NCI-H345 (cell line): ENCODE results near the gene TOMM40.
"Not testable (repeated sequence)": the region's sequence is repeated elsewhere in the genome, so short reads cannot be mapped to it uniquely, and the experiment has no call there.

Source experiments
- DNase-seq: peaks from one replicate; lab custom pipeline; 2025; lab: John Stamatoyannopoulos, UW

The TOMM40 gene

GRCh38 chr19:44897835-44898234 is 6.8 kb downstream of the TOMM40 start:
- no peak for DNase-seq

DNA sequence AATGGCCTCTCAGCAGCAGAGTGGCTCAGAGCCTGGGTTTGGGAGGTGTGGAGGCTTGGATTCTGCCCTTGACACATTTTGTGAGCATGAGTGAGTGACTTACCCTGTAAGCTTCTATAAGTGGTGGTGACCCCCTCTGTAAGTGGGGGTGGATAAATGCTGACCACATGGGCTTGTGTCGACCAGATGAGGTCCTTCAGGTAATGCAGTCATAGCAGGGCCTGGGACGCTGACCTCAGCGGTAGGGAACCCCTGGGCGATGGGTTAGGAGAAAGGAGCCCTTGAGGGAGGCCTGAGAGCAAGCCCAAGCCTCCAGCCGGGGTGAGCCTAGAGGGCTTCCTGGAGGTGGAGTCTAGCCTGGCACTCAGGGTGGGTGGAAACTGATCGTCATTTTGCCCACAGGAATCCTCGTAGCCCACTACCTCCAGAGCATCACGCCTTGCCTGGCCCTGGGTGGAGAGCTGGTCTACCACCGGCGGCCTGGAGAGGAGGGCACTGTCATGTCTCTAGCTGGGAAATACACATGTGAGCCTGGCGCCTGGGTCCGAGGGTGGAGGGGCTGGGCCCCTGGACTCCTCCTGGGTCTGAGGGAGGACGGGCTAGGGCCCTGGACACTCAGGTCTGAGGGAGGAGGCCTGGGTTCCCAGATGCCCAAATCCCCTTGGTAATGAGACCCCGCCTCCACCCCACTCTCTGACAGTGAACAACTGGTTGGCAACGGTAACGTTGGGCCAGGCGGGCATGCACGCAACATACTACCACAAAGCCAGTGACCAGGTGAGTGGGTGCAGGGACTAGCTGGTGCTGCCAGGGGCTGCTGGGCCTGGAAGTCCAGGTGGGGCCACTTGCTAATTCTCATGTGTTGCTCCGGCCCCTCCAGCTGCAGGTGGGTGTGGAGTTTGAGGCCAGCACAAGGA is 9.5 kb downstream of the TOMM40 start:
- DNase-seq, result no peak

DNA sequence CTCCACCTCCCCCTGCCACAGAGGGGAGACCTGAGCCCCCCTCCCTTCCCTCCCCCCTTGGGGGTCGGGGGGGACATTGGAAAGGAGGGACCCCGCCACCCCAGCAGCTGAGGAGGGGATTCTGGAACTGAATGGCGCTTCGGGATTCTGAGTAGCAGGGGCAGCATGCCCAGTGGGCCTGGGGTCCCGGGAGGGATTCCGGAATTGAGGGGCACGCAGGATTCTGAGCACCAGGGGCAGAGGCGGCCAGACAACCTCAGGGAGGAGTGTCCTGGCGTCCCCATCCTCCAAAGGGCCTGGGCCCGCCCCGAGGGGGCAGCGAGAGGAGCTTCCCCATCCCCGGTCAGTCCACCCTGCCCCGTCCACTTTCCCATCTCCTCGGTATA is 12.2 kb downstream of the TOMM40 start:
- DNase-seq, result no peak

DNA sequence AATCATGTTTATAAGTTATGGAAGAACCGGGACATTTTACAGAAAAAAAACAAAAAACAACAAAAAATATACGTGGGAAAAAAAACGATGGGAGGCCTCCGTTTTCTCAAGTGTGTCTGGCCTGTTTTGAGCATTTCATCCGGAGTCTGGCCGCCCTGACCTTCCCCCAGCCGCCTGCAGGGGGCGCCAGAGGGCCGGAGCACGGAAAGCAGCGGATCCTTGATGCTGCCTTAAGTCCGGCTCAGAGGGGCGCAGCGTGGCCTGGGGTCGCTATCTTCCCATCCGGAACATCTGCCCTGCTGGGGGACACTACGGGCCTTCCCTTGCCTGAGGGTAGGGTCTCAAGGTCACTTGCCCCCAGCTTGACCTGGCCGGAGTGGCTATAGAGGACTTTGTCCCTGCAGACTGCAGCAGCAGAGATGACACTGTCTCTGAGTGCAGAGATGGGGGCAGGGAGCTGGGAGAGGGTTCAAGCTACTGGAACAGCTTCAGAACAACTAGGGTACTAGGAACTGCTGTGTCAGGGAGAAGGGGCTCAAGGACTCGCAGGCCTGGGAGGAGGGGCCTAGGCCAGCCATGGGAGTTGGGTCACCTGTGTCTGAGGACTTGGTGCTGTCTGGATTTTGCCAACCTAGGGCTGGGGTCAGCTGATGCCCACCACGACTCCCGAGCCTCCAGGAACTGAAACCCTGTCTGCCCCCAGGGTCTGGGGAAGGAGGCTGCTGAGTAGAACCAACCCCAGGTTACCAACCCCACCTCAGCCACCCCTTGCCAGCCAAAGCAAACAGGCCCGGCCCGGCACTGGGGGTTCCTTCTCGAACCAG is 12.8 kb downstream of the TOMM40 start:
- peak; percentile 24 for DNase-seq

DNA sequence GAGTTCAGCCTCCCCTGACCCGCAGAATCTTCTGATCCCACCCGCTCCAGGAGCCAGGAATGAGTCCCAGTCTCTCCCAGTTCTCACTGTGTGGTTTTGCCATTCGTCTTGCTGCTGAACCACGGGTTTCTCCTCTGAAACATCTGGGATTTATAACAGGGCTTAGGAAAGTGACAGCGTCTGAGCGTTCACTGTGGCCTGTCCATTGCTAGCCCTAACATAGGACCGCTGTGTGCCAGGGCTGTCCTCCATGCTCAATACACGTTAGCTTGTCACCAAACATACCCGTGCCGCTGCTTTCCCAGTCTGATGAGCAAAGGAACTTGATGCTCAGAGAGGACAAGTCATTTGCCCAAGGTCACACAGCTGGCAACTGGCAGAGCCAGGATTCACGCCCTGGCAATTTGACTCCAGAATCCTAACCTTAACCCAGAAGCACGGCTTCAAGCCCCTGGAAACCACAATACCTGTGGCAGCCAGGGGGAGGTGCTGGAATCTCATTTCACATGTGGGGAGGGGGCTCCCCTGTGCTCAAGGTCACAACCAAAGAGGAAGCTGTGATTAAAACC is 13.5 kb downstream of the TOMM40 start:
- DNase-seq, result no peak

GRCh38 chr19:44905437-44906160 is 14.5 kb downstream of the TOMM40 start, which contains the start of gene APOE:
Gene APOE, plus strand, starts transcription at chr19:44905796. Its CDS starts 829 bp downstream, at chr19:44906625.
- peak; percentile 21 for DNase-seq

DNA sequence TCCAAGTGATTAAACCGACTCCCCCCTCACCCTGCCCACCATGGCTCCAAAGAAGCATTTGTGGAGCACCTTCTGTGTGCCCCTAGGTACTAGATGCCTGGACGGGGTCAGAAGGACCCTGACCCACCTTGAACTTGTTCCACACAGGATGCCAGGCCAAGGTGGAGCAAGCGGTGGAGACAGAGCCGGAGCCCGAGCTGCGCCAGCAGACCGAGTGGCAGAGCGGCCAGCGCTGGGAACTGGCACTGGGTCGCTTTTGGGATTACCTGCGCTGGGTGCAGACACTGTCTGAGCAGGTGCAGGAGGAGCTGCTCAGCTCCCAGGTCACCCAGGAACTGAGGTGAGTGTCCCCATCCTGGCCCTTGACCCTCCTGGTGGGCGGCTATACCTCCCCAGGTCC is 16.6 kb downstream of the TOMM40 start:
- DNase-seq, result no peak

DNA sequence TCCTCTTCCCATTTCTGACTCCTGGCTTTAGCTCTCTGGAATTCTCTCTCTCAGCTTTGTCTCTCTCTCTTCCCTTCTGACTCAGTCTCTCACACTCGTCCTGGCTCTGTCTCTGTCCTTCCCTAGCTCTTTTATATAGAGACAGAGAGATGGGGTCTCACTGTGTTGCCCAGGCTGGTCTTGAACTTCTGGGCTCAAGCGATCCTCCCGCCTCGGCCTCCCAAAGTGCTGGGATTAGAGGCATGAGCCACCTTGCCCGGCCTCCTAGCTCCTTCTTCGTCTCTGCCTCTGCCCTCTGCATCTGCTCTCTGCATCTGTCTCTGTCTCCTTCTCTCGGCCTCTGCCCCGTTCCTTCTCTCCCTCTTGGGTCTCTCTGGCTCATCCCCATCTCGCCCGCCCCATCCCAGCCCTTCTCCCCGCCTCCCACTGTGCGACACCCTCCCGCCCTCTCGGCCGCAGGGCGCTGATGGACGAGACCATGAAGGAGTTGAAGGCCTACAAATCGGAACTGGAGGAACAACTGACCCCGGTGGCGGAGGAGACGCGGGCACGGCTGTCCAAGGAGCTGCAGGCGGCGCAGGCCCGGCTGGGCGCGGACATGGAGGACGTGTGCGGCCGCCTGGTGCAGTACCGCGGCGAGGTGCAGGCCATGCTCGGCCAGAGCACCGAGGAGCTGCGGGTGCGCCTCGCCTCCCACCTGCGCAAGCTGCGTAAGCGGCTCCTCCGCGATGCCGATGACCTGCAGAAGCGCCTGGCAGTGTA is 17.2 kb downstream of the TOMM40 start:
- DNase-seq, result no peak

- no peak for DNase-seq
Observed at GRCh38 chr19:44908836-44909261, 17.8 kb downstream of the TOMM40 start.

DNA sequence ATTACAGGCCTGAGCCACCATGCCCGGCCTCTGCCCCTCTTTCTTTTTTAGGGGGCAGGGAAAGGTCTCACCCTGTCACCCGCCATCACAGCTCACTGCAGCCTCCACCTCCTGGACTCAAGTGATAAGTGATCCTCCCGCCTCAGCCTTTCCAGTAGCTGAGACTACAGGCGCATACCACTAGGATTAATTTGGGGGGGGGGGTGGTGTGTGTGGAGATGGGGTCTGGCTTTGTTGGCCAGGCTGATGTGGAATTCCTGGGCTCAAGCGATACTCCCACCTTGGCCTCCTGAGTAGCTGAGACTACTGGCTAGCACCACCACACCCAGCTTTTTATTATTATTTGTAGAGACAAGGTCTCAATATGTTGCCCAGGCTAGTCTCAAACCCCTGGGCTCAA is 18.7 kb downstream of the TOMM40 start:
- DNase-seq, result no peak

DNA sequence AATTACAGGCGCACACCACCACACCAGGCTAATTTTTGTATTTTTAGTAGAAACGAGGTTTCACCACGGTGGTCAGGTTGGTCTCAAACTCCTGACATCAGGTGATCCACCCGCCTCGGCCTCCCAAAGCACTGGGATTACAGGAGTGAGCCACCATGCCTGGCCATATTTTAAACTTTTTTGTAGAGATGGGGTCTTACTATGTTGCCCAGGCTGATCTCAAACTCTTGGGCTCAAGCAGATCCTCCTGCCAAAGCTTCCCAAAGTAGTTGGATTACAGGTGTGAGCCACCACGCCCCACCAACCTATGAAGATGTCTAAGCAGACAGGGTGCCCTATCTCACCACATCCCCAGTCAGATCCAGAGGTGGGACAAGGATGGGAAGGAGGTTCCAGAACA is 20.8 kb downstream of the TOMM40 start:
- DNase-seq, result not testable (repeated sequence)

GRCh38 chr19:44912854-44913253 is 21.8 kb downstream of the TOMM40 start:
- DNase-seq, result no peak

DNA sequence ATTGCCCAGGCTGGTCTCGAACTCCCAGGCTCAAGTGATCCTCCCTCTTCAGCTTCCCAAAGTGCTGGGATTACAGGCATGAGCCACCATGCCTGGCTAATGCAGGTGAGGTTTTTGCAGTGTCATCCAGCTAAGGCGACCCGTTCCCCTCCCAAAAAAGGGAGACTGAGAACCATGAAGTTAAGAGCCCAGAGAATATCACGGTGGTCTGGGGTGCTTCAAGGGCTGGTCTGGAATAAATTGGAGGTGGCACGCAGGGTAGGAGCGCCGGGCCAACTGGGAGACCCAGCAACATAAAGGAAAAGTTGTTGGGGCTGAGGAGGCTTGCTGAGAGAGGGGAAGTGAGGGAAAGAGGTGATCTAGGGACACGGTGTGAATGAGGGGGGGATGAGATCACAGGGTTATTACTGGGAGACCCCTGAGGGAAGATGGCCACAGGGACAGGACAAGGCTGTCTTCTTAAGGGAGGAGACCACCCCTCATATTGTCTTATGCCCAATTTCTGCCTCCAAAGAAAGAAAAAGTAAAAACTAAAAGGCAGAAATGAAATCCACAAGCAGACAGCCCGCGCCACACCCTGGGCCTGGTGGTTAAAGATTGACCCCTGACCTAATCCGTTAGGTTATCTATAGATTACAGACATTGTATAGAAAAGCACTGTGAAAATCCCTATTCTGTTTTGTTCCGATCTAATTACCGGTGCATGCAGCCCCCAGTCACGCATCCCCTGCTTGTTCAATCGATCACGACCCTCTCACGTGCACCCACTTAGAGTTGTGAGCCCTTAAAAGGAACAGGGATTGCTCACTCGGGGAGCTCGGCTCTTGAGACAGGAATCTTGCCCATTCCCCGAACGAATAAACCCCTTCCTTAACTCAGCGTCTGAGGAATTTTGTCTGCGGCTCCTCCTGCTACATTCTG is 22.7 kb downstream of the TOMM40 start:
- not testable (repeated sequence) for DNase-seq

DNA sequence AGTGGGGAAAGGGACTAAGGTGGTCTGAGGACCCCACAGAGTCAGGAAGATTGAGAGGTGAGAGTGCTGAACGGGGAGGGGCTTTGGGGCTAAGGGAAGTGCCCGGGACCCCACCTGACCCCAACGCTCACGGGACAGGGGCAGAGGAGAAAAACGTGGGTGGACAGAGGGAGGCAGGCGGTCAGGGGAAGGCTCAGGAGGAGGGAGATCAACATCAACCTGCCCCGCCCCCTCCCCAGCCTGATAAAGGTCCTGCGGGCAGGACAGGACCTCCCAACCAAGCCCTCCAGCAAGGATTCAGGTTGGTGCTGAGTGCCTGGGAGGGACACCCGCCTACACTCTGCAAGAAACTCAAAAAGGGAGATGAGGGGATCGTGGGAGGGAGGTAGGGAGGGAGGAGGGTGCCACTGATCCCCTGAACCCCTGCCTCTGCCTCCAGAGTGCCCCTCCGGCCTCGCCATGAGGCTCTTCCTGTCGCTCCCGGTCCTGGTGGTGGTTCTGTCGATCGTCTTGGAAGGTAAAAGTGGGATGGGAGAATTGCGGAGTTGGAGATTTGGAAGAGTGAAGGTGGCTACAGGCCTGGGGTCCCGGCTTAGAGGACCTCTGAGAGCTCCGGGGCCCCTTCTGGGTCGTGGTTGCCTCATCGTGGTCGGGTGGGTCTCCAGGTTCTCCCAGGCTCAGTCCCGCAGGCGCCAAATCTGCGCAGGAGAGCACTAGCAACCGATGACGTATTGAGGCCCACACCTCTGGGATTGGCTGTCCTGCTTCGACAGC is 23.6 kb downstream of the TOMM40 start, which contains the start of gene APOC1:
TSS of gene APOC1 (plus strand) at position 176 of the 774 bp plus-strand sequence. CDS start at position 460, 284 bp downstream.
- peak; percentile 83 for DNase-seq

DNA sequence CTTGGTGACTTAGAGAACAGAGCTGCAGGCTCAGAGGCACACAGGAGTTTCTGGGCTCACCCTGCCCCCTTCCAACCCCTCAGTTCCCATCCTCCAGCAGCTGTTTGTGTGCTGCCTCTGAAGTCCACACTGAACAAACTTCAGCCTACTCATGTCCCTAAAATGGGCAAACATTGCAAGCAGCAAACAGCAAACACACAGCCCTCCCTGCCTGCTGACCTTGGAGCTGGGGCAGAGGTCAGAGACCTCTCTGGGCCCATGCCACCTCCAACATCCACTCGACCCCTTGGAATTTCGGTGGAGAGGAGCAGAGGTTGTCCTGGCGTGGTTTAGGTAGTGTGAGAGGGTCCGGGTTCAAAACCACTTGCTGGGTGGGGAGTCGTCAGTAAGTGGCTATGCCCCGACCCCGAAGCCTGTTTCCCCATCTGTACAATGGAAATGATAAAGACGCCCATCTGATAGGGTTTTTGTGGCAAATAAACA is 33.2 kb downstream of the TOMM40 start:
- DNase-seq, result no peak

GRCh38 chr19:44925114-44925891 is 34.2 kb downstream of the TOMM40 start:
- no peak for DNase-seq

DNA sequence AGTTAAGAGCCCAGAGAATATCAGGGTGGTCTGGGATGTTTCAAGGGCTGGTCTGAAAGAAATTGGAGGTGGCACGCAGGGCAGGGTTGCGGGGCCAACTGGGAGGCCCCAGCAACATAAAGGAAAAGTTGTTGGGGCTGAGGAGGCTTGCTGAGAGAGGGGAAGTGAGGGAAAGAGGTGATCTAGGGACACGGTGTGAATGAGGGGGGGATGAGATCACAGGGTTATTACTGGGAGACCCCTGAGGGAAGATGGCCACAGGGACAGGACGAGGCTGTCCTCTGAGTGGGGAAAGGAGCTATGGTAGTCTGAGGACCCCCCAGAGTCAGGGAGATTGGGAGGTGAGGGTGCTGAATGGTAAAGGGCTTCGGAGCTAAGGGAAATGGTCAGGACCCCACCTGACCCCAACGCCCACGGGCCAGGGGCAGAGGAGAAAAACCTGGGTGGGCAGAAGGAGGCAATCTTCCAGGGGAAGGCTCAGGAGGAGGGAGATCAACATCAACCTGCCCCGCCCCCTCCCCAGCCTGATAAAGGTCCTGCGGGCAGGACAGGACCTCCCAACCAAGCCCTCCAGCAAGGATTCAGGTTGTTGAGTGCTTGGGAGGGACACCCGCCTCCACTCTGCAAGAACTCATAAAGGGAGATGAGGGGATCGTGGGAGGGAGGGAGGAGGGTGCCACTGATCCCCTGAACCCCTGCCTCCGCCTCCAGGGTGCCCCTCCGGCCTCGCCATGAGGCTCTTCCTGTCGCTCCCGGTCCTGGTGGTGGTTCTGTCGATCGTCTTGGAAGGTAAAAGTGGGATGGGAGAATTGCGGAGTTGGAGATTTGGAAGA is 35.4 kb downstream of the TOMM40 start:
- not testable (repeated sequence) for DNase-seq
